Transverse colon (tissue), 4 donors: ENCODE data around the gene SHB. TPM values are rescaled to one million over a fixed set of nuclear protein-coding genes. Genes with fewer than 3 reads are reported as not detected.

Source experiments
- DNase-seq: peaks from one replicate; pipeline ENCODE4 v3.0.0-alpha.2; 2019
- H3K27ac ChIP-seq, 4 donors: fragments of 200-600 bp; sonication (generic); 2 replicates each; pipeline ENCODE4 v1.5.1; 2016 to 2018; ENCODE audit warnings: inconsistent platforms in 4 of 4
- H3K27me3 ChIP-seq: fragments of 200-600 bp; sonication (generic); 2 replicates; pipeline ENCODE4 v1.5.1; 2017; ENCODE audit warnings: inconsistent platforms
- H3K36me3 ChIP-seq, 4 donors: fragments of 200-600 bp; sonication (generic); 2 replicates each; pipeline ENCODE4 v1.5.1; 2017 to 2019; ENCODE audit warnings: inconsistent platforms in 4 of 4
- H3K4me1 ChIP-seq, 4 donors: fragments of 200-600 bp; sonication (generic); 2 replicates each; pipeline ENCODE4 v1.5.1; 2017 to 2020; ENCODE audit warnings: inconsistent platforms in 4 of 4
- H3K4me3 ChIP-seq, 4 donors: fragments of 200-600 bp; sonication (generic); 1 replicate in 1 of 4; 2 replicates in 3 of 4; pipeline versions ENCODE4 v1.5.1 to v1.6.1; 2017 to 2019; ENCODE audit warnings: inconsistent platforms in 4 of 4
- H3K9me3 ChIP-seq, 2 donors: fragments of 200-600 bp; sonication (generic); 2 replicates each; pipeline ENCODE4 v1.5.1; 2017 to 2019; ENCODE audit warnings: inconsistent platforms in 2 of 2
- EP300 ChIP-seq: sonication (generic); formaldehyde crosslinking; IDR thresholded peaks from one replicate; pipeline ENCODE4 v1.6.1; 2017; ENCODE audit warnings: antibody characterized with exemption, low read depth
- POLR2A ChIP-seq: fragments of 450-650 bp; IDR thresholded peaks from one replicate; pipeline ENCODE4 v1.6.1; 2016; ENCODE audit warnings: antibody characterized with exemption, mild to moderate bottlenecking, moderate library complexity
- POLR2AphosphoS5 ChIP-seq, 3 donors: sonication (generic); formaldehyde crosslinking; IDR thresholded peaks; one replicate each; pipeline ENCODE4 v1.6.1; 2016; ENCODE audit warnings: antibody characterized with exemption in 3 of 3
- WGBS, 2 donors: methylation state at CpG; one replicate each; pipeline ENCODE4 v1.1.5; 2018; ENCODE audit warnings: low coverage in 1 of 2; 5-methylcytosine and 5-hydroxymethylcytosine counted together
- in situ Hi-C, 4 donors: fragments of 200-750 bp; cut with MboI; loops; one replicate each; pipeline versions ENCODE4 v1.15.0 to v1.15.1; 2017; ENCODE audit warnings: low sequenced_read_pairs in 3 of 4, low pct_ligation_motif_present in 1 of 4, low pct_unique_long_range_greater_than_20kb in 1 of 4
- intact Hi-C: fragments of 100-400 bp; cut with DNase I; formaldehyde crosslinking; loops from one replicate; pipeline ENCODE4 v1.15.1; 2023; ENCODE audit warnings: low total_unique reads
- total RNA-seq, 4 donors: library from RNA; depleted of rRNA; stranded (reverse); fragments of >200 nt; gene quantifications; one replicate each; pipeline ENCODE4 v1.1.0, GENCODE V29; 2016
- TF ChIP-seq, protein P1 (sequence below), 5 experiments: fragments of 200-600 bp in 3 of 5; fragments of 450-650 bp in 2 of 5; sonication (generic) in 3 of 5; IDR thresholded peaks; 1 replicate in 2 of 5; 2 replicates in 3 of 5; pipeline ENCODE4 v1.5.1; 2016 to 2017; ENCODE audit warnings: antibody characterized with exemption in 5 of 5, inconsistent platforms in 3 of 5, mild to moderate bottlenecking in 2 of 5, moderate library complexity in 1 of 5

The SHB gene
- total RNA-seq, 4 donors from 2014 or later = 11.9 to 33.7 (median 22.2) TPM

DNA sequence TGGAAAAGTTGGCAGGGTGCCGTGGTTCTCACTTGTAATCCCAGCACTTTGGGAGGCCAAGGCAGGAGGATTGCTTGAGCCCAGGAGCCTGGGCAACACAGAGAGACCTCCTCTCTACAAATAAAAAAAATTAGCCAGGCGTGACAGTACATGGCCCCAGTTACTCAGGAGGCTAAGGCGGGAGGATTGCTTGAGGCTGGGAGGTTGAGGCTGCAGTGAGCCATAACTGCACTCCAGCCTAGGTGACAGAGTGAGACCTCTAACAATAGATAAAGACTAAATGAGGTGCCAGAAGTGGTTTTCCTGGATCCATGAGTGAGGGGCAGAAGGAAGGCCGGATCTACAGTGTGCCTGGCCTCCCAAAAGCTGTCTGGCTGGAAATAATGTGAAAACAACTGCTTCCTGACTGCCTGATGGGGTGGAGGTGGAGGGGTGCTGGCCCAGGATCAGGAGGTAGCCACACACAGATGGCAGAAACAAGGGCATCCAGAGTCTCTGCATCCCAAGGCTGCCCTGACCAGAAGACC lies 4.1 kb downstream of the SHB start:
- intact Hi-C loops (loop anchor here (5.0 kb wide), 3 partner anchors 48 to 148 kb away; no protein-coding TSS in a partner anchor), in situ Hi-C loops (loop anchor here in 1 of 4 donors (25.0 kb wide), 3 partner anchors 153 to 603 kb away; partner anchors contain the start of genes FBXO10, SLC25A51, TOMM5 and ZBTB5)
- WGBS, 2 donors = 96% methylated on average over 4 of the region's 4 CpGs; no CpG with 5 or more reads in 1 of the 2 donors
- Histone ChIP-seq H3K4me3 (no peak overlapping the region), H3K27me3 (no peaks in the 10 kb centered on the region), H3K4me1 (peaks cover 11 to 67% (median 49%) of the 10 kb centered on the region in 4 donors), H3K36me3 (no peaks in the 10 kb centered on the region), H3K9me3 (no peaks in the 10 kb centered on the region), H3K27ac (peak overlapping the region; percentile 93 to 98 (median 98))
- TF ChIP-seq EP300 = no peak
- TF ChIP-seq POLR2AphosphoS5 (IDR thresholded peaks at IDR 0.05) = no peak
- TF ChIP-seq, protein P1, sequence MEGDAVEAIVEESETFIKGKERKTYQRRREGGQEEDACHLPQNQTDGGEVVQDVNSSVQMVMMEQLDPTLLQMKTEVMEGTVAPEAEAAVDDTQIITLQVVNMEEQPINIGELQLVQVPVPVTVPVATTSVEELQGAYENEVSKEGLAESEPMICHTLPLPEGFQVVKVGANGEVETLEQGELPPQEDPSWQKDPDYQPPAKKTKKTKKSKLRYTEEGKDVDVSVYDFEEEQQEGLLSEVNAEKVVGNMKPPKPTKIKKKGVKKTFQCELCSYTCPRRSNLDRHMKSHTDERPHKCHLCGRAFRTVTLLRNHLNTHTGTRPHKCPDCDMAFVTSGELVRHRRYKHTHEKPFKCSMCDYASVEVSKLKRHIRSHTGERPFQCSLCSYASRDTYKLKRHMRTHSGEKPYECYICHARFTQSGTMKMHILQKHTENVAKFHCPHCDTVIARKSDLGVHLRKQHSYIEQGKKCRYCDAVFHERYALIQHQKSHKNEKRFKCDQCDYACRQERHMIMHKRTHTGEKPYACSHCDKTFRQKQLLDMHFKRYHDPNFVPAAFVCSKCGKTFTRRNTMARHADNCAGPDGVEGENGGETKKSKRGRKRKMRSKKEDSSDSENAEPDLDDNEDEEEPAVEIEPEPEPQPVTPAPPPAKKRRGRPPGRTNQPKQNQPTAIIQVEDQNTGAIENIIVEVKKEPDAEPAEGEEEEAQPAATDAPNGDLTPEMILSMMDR (IDR thresholded peaks at IDR 0.05) = no peak
- TF ChIP-seq POLR2A = no peak
- DNase-seq = no peak

GRCh38 chr9:38063363-38063707 lies 5.7 kb downstream of the SHB start:
- in situ Hi-C loops (loop anchor here in 1 of 4 donors (25.0 kb wide), 3 partner anchors 151 to 601 kb away; partner anchors contain the start of genes FBXO10, SLC25A51, TOMM5 and ZBTB5), intact Hi-C loops (no loop called here)
- no peak for TF ChIP-seq POLR2AphosphoS5 (IDR thresholded peaks at IDR 0.05)
- TF ChIP-seq, protein P1 (IDR thresholded peaks at IDR 0.05) = no peak
- no peak for TF ChIP-seq POLR2A
- TF ChIP-seq EP300 = no peak
- Histone ChIP-seq H3K27me3 (no peaks in the 10 kb centered on the region), H3K4me1 (peaks cover 11 to 66% (median 47%) of the 10 kb centered on the region in 4 donors), H3K36me3 (no peaks in the 10 kb centered on the region), H3K27ac (peak overlapping the region; percentile 8 to 98 (median 38)), H3K9me3 (no peaks in the 10 kb centered on the region), H3K4me3 (no peak overlapping the region)
- no peak for DNase-seq
- 23 to 59% methylated on average over 2 of the region's 2 CpGs for WGBS, 2 donors

GRCh38 chr9:38062498-38063362 lies 6.3 kb downstream of the SHB start:
- in situ Hi-C loops (loop anchor here in 1 of 4 donors (25.0 kb wide), 3 partner anchors 150 to 600 kb away; partner anchors contain the start of genes FBXO10, SLC25A51, TOMM5 and ZBTB5), intact Hi-C loops (no loop called here)
- Histone ChIP-seq H3K9me3 (no peaks in the 10 kb centered on the region), H3K27me3 (no peaks in the 10 kb centered on the region), H3K4me1 (peaks cover 11 to 67% (median 46%) of the 10 kb centered on the region in 4 donors), H3K4me3 (no peak overlapping the region), H3K27ac (peak overlapping the region; percentile 8 to 98 (median 38)), H3K36me3 (no peaks in the 10 kb centered on the region)
- 68 to 77% methylated on average over 5 to 12 of the region's 12 CpGs for WGBS, 2 donors
- DNase-seq = no peak
- TF ChIP-seq, protein P1 (IDR thresholded peaks at IDR 0.05) = no peak
- no peak for TF ChIP-seq EP300
- no peak for TF ChIP-seq POLR2A
- TF ChIP-seq POLR2AphosphoS5 (IDR thresholded peaks at IDR 0.05) = no peak

DNA sequence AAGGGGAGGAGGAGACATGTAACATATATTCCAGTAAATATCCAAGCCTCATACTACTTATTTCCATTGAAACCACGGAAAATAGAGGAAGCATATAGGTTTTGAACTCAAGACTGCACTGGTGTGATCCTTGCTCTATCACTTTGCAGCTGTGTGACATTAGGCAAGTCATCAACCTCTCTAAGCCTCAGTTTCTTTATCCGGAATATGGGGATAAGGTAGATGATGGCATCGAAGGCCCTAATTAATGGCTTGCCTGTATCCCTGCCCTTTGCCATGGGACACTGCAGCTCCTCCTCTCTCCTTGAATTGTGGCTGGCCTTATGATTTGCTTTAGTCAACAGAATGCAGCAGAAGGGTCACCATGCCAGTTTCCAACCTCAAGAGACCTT lies 6.9 kb downstream of the SHB start:
- WGBS, 2 donors = 90 to 91% methylated on average over 2 to 3 of the region's 3 CpGs
- H3K4me3 ChIP-seq = no peak overlapping the region
- TF ChIP-seq EP300 (no peak), POLR2AphosphoS5 (IDR thresholded peaks at IDR 0.05) (no peak), POLR2A (no peak)
- TF ChIP-seq, protein P1 (IDR thresholded peaks at IDR 0.05) = no peak
- no peaks in the 10 kb centered on the region for H3K27me3 ChIP-seq
- H3K27ac ChIP-seq = peak overlapping the region; percentile 5 to 38 (median 27)
- in situ Hi-C loops = loop anchor here in 1 of 4 donors (25.0 kb wide), 3 partner anchors 150 to 600 kb away; partner anchors contain the start of genes FBXO10, SLC25A51, TOMM5 and ZBTB5
- no peaks in the 10 kb centered on the region for H3K9me3 ChIP-seq
- DNase-seq = no peak
- intact Hi-C loops = no loop called here
- peaks cover 11 to 63% (median 44%) of the 10 kb centered on the region in 4 donors for H3K4me1 ChIP-seq
- H3K36me3 ChIP-seq = no peaks in the 10 kb centered on the region
